Fibroblast of gingiva (primary cell): ENCODE results near the gene KRAS.

ENCODE experiments used
- DNase-seq: peaks from one replicate; pipeline ENCODE4 v3.0.0-alpha.2; 2011; ENCODE audit warnings: low read depth

KRAS gene

DNA sequence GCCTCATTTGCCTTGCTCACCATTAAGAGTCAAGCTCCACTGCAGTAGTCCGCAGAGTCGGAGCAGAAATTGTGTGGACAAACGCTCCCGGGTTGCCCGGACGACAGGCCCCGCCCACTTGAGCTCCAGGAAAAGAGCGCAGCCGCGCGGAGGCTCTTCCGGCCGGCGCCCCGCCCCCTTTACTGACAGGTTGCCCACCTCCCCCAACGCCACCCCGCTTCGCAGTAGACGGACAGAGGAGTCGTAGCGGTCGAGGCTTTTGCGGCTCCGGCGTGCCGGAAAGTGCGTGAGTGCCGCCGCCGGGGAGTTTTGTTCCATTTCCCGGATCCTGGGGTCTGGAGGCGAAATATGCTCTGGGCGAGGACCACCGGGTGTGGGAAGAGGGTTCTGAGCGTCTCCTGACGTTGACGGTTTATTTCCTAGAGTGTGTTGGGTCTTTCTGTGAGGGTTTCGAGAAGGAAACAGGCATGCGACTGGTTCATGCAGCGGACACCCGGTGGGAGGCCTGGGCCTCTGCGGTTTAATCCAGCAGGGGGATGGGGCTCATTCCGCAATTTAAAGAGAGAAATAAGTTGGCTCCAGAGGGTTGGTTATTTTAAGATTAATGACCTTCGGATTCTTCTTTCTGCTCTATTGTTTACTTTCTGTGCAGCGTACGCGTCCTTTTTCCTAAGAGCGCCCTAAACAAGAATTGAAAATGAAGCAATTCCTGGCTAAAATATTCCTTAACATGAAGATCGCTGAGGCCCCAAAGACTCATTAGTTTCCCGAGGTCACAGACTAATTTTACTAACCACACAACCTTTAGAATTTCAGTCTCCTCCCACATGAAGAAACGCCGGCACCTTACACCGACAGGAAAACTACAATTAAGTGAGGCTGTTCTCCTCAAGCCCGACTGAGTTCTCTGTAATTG, 55.4 kb downstream of the KRAS start, which contains the start of the genes DNAI7 and ETFRF1:
Gene DNAI7 (minus strand): TSS at position 105 of the 916 bp plus-strand sequence. CDS start 82 bp downstream, at position 23.
Gene ETFRF1 (plus strand): TSS at position 182 of the 916 bp plus-strand sequence. CDS start 8,720 bp downstream, outside the sequence.
- peak; percentile 94 for DNase-seq

- no peak for DNase-seq
Observed at GRCh38 chr12:25194722-25195055, 56.0 kb downstream of the KRAS start.

DNA sequence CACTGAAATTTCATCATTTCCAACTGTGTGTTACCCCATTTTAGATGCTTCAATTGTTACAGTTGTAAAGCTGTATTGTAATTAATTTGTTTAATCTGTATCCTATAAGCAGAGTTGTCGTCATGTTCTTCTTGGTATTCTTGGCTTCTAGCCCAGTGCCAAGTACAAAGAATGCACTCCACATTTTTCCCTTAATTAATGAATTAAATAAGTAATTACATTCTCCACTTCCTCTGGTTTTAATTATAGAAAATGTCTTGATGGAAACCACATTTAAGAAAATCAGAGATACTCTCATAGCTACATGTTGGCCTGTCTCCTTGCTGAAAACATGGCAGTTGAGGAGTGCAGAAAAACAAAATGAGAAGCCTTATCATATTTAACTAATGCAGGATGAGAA, 56.5 kb downstream of the KRAS start:
- peak; percentile 84 for DNase-seq

- DNase-seq, result no peak
Observed at GRCh38 chr12:25190793-25191192, 59.9 kb downstream of the KRAS start.

DNA sequence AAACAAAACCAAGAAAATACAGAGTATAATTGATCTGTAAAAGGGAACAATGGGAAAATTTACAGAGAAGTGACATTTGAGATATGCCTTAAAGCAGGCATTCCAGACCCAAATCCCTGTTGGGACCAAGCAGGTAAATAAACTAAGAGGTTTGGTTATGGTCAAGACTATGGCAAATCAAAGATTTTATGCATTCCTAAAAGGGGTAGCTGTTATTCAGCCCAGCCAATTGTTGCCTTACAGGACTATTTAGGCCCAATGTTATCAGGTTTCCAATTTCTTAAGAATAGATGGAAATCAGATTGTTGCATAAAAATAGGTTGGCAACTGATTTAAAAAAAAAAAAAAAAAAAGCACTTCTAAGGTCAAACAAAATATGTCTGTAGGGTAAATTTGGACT, 61.1 kb downstream of the KRAS start:
- DNase-seq, result peak; percentile 74

DNA sequence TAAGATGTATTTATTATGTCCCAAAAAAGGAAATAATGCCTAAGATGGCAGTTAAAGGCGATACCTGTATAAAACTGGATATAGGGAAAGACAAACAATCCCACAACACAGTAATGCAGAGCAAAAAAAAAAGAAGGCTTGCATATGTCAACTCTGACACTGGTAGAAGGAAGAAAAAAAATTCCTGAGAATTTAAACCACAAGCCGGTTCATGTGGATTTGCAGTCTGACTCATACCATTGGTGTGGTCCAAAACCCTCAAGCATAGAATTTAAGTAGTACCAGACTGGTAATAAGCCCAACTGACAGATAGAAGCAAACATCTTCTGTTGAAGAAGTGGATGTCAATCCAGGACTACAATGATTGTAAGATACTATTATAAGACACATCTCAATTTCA, 62.9 kb downstream of the KRAS start:
- peak; percentile 87 for DNase-seq

DNA sequence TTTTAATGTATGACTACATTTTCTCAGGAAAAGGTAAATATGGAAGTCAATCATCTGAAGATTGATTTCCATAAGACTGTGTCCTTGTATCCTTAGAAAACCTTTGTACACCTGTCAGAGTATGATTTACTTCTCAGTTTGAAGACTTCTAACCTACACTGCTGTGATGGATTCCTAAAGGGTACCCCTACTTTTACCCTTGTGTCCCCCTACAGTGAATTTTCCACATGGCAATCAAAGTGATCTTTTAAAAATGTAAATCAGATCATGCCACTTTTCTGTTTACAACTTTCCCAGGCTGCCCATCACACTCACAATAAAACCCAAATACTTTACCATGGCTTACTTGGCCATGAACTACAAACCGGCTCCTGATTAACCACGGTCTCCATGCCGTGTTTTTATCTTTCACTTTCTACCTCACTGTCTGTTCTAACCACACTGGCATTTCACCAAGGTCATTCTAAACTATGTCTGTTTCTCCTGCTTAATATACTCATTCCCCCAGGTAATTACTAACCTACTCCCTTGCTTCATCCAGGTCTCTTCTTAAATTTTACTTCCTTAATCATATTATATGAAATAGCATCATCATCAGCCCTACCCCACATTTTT, 63.8 kb downstream of the KRAS start:
- no peak for DNase-seq

DNA sequence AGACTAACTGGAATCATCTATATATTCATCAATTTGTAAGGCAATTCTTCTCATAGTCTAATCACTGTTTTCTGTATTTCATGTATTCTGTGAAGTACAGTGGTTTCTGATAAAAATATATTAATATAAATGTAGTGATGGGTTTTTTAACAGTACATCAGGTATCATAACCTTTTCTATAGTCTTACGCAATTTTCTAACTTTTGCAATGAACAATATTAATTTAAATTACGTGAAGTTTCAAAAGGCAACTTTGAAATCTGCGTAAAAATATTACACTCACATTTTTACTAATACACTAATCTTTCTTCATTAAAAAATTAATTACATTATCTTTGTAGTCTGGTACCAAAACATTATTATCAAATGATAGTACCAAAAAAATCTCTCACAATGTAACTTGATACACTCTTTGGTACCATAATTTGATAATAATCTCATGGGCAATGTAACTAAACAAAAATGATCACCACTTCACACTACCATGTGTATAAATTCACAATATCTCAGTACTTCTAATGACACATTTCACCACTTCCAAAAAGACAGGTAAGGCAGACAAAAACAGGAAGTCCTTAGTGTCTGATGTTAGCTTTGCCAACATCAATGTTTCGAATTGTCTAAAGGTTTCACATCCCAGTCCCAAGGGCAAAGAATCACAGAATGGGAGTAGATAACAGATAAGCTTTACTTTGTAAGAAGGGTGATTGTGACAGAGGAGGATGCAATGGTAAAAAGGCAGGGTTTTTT, 64.5 kb downstream of the KRAS start:
- DNase-seq, result no peak

- peak; percentile 12 for DNase-seq
Observed at GRCh38 chr12:25184132-25184531, 66.6 kb downstream of the KRAS start.

GRCh38 chr12:25182765-25183164, 68.0 kb downstream of the KRAS start:
- no peak for DNase-seq

DNA sequence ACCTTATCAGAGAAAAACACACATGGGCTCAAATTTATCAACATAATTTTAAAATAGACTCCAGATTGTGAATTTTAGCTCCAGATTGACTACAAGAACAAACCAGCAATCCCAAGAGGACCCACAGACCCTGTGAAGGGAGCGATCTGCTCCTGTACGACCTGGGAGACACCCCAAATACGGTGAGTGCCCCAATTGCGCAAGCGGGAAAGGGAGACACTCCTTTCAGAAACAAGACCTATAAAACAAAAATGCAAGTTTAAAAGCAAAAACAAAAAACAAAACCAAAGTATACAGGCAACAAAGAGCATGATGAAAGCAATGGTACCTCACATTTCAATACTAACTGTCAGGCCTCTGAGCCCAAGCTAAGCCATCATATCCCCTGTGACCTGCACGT, 87.9 kb downstream of the KRAS start:
- DNase-seq, result no peak

- peak; percentile 58 for DNase-seq
Observed at GRCh38 chr12:25156061-25156460, 94.7 kb downstream of the KRAS start.

- peak; percentile 84 for DNase-seq
Observed at GRCh38 chr12:25155022-25155576, 95.6 kb downstream of the KRAS start.
